Prostate gland (tissue), 2 donors: ENCODE measurements around the gene RPS8. TPM values are rescaled to one million over a fixed set of nuclear protein-coding genes. Genes with fewer than 3 reads are reported as not detected.

ENCODE experiments used
- DNase-seq: peaks from one replicate; pipeline ENCODE4 v3.0.0-alpha.2; 2019; ENCODE audit warnings: low spot score
- H3K27ac ChIP-seq, 2 donors: fragments of 200-600 bp; sonication (generic); 2 replicates each; pipeline ENCODE4 v1.5.1; 2017 to 2019
- H3K27me3 ChIP-seq: fragments of 200-600 bp; sonication (generic); replicated peaks from 2 replicates; pipeline ENCODE4 v1.5.1; 2019; ENCODE audit not compliant: insufficient read depth
- H3K36me3 ChIP-seq, 2 donors: fragments of 200-600 bp; sonication (generic); 1 replicate in 1 of 2; 2 replicates in 1 of 2; pipeline versions ENCODE4 v1.5.1 to v1.8.1; 2017 to 2019
- H3K4me1 ChIP-seq: fragments of 200-600 bp; sonication (generic); replicated peaks from 2 replicates; pipeline ENCODE4 v1.5.1; 2019
- H3K4me3 ChIP-seq, 2 donors: fragments of 200-600 bp; sonication (generic); 2 replicates each; pipeline ENCODE4 v1.5.1; 2017 to 2019
- H3K9me3 ChIP-seq: fragments of 200-600 bp; sonication (generic); 2 replicates; pipeline ENCODE4 v1.5.1; 2017
- CTCF ChIP-seq, 4 experiments: fragments of 200-600 bp in 2 of 4; fragments of 450-650 bp in 2 of 4; sonication (generic) in 2 of 4; IDR thresholded peaks; 1 replicate in 3 of 4; 2 replicates in 1 of 4; pipeline ENCODE4 v1.5.1; 2016 to 2019; ENCODE audit warnings: antibody characterized with exemption in 4 of 4, mild to moderate bottlenecking in 2 of 4, moderate library complexity in 2 of 4
- POLR2A ChIP-seq: fragments of 450-650 bp; IDR thresholded peaks from one replicate; pipeline ENCODE4 v1.6.1; 2016; ENCODE audit warnings: antibody characterized with exemption, mild to moderate bottlenecking
- POLR2AphosphoS5 ChIP-seq: sonication (generic); formaldehyde crosslinking; IDR thresholded peaks from one replicate; pipeline ENCODE4 v1.6.1; 2017; ENCODE audit warnings: antibody characterized with exemption
- WGBS: methylation state at CpG from one replicate; pipeline ENCODE4 v1.1.5; 2018; 5-methylcytosine and 5-hydroxymethylcytosine counted together
- intact Hi-C: fragments of 100-400 bp; cut with DNase I; formaldehyde crosslinking; loops from one replicate; pipeline ENCODE4 v1.14.2; 2022
- total RNA-seq, 2 donors: library from RNA; depleted of rRNA; stranded (reverse); fragments of >200 nt; gene quantifications; one replicate each; pipeline ENCODE4 v1.1.0, GENCODE V29; 2016

RPS8 gene
- total RNA-seq, 2 donors from 2014 or later, result 1,669 to 3,439 TPM

GRCh38 chr1:44819608-44820327, 44.4 kb downstream of the RPS8 start:
- WGBS, result 4% methylated on average over 33 of the region's 33 CpGs
- no peaks in the 10 kb centered on the region for H3K9me3 ChIP-seq
- H3K36me3 ChIP-seq, result no peaks in the 10 kb centered on the region
- no peaks in the 10 kb centered on the region for H3K27me3 ChIP-seq
- intact Hi-C loops, result loop anchor here (10.0 kb wide), 1 partner anchor 485 kb away; no protein-coding TSS in a partner anchor
- peak; percentile 70 for TF ChIP-seq POLR2A
- TF ChIP-seq CTCF (IDR thresholded peaks at IDR 0.05), result no peak
- TF ChIP-seq POLR2AphosphoS5, result peak; percentile 86
- peak; percentile 56 for DNase-seq
- H3K4me1 ChIP-seq, result no peaks in the 10 kb centered on the region
- H3K4me3 ChIP-seq, result peak overlapping the region; percentile 31 to 43
- H3K27ac ChIP-seq, result peak overlapping the region; percentile 86 to 88

- WGBS, result 29% methylated on average over 25 of the region's 25 CpGs
- intact Hi-C loops, result loop anchor here (10.0 kb wide), 1 partner anchor 484 kb away; no protein-coding TSS in a partner anchor
- TF ChIP-seq POLR2AphosphoS5, result no peak
- TF ChIP-seq CTCF (IDR thresholded peaks at IDR 0.05), result no peak
- no peak for TF ChIP-seq POLR2A
- H3K27me3 ChIP-seq, result no peaks in the 10 kb centered on the region
- no peaks in the 10 kb centered on the region for H3K4me1 ChIP-seq
- DNase-seq, result no peak
- no peaks in the 10 kb centered on the region for H3K9me3 ChIP-seq
- peak overlapping the region; percentile 86 to 88 for H3K27ac ChIP-seq
- no peaks in the 10 kb centered on the region for H3K36me3 ChIP-seq
- H3K4me3 ChIP-seq, result peak overlapping the region; percentile 31 to 43
These were observed 45.2 kb downstream of the RPS8 start for GRCh38 chr1:44820328-44821239.

- no peak overlapping the region for H3K27ac ChIP-seq
These were observed 45.9 kb downstream of the RPS8 start for GRCh38 chr1:44821240-44821715.

GRCh38 chr1:44822131-44822701, 46.9 kb downstream of the RPS8 start:
- whole genome bisulfite sequencing, result 58% methylated on average over 4 of the region's 6 CpGs
- TF ChIP-seq POLR2AphosphoS5 (no peak), CTCF (IDR thresholded peaks at IDR 0.05) (no peak), POLR2A (no peak)

More at GRCh38 chr1:44821240-44821715, 45.9 kb downstream of the RPS8 start:
- Histone ChIP-seq H3K27me3 (no peaks in the 10 kb centered on the region), H3K9me3 (no peaks in the 10 kb centered on the region), H3K4me3 (no peak overlapping the region), H3K4me1 (no peaks in the 10 kb centered on the region), H3K36me3 (no peaks in the 10 kb centered on the region)
- TF ChIP-seq POLR2AphosphoS5, result no peak
- TF ChIP-seq CTCF (IDR thresholded peaks at IDR 0.05), result no peak
- no peak for TF ChIP-seq POLR2A
- DNase-seq, result no peak
- intact Hi-C loops, result loop anchor here (10.0 kb wide), 1 partner anchor 484 kb away; no protein-coding TSS in a partner anchor
- WGBS, result 84% methylated on average over 9 of the region's 9 CpGs

More at GRCh38 chr1:44822131-44822701, 46.9 kb downstream of the RPS8 start:
- Histone ChIP-seq H3K27ac (no peak overlapping the region), H3K4me3 (no peak overlapping the region), H3K36me3 (no peaks in the 10 kb centered on the region), H3K4me1 (no peaks in the 10 kb centered on the region), H3K9me3 (no peaks in the 10 kb centered on the region), H3K27me3 (no peaks in the 10 kb centered on the region)
- no peak for DNase-seq
- intact Hi-C loops, result loop anchor here (10.0 kb wide), 1 partner anchor 483 kb away; no protein-coding TSS in a partner anchor
